GM23338 (cell line): ENCODE measurements around the gene DYNLT2.

Experiments used
- CREB1 ChIP-seq: fragments of 250-450 bp; sonication (Bioruptor Pico); IDR thresholded peaks from 2 replicates; pipeline ENCODE4 v1.5.0; 2020; ENCODE audit warnings: low read depth, mild to moderate bottlenecking, moderate library complexity
- CTCF ChIP-seq, 2 experiments: fragments of 200-600 bp in 1 of 2; sonication (generic) in 1 of 2; conservative IDR thresholded peaks; 2 replicates each; pipeline versions ENCODE4 v1.5.1 to v1.6.1; 2016 to 2017; ENCODE audit warnings: antibody characterized with exemption in 2 of 2, low read depth in 2 of 2, mild to moderate bottlenecking in 2 of 2, moderate library complexity in 1 of 2
- ETS1 ChIP-seq: IDR thresholded peaks from 2 replicates; pipeline ENCODE4 v1.6.1; 2016; ENCODE audit warnings: antibody characterized with exemption
- EZH2 ChIP-seq: fragments of 200-600 bp; sonication (generic); IDR thresholded peaks from one replicate; pipeline ENCODE4 v1.8.0; 2017; ENCODE audit warnings: antibody characterized with exemption, mild to moderate bottlenecking, low read depth; ENCODE audit not compliant: unreplicated experiment
- EZH2phosphoT487 ChIP-seq: fragments of 200-600 bp; sonication (generic); IDR thresholded peaks from one replicate; pipeline ENCODE4 v1.8.1; 2018; ENCODE audit warnings: antibody characterized with exemption; ENCODE audit not compliant: unreplicated experiment
- POLR2AphosphoS5 ChIP-seq: IDR thresholded peaks from 2 replicates; pipeline ENCODE4 v1.6.1; 2016; ENCODE audit warnings: antibody characterized with exemption, low read depth
- REST ChIP-seq: IDR thresholded peaks from one replicate; pipeline ENCODE4 v1.6.1; 2018; ENCODE audit warnings: antibody characterized with exemption; ENCODE audit not compliant: unreplicated experiment
- STAT1 ChIP-seq: IDR thresholded peaks from one replicate; pipeline ENCODE4 v1.6.1; 2016; ENCODE audit warnings: antibody characterized with exemption; ENCODE audit not compliant: unreplicated experiment
- ZNF114 ChIP-seq: fragments of 250-450 bp; sonication (Bioruptor Pico); IDR thresholded peaks from 2 replicates; pipeline ENCODE4 v1.5.0; 2020; ENCODE audit warnings: mild to moderate bottlenecking, moderate library complexity
- ZNF331 ChIP-seq: fragments of 250-450 bp; sonication (Bioruptor Pico); IDR thresholded peaks from 2 replicates; pipeline ENCODE4 v1.5.0; 2020; ENCODE audit warnings: low read depth, mild to moderate bottlenecking, moderate library complexity

GRCh38 chr6:169793408-169793807 lies 42.0 kb upstream of the DYNLT2 start:
- TF ChIP-seq CTCF (conservative IDR thresholded peaks at IDR 0.05; ENCODE audit: low read depth in 2 of 2) (no peak), EZH2phosphoT487 (no peak), REST (no peak), EZH2 (no peak), POLR2AphosphoS5 (no peak), ETS1 (no peak), STAT1 (no peak), ZNF331 (no peak), CREB1 (CRISPR knock-in tag) (no peak), ZNF114 (CRISPR knock-in tag) (no peak)
